SK-N-SH treated with all-trans-retinoic acid at 6 μM for 48 hours (cell line): ENCODE measurements around the gene CCDC69.

ENCODE experiments used
- ARNTL ChIP-seq: fragments of 450-650 bp; formaldehyde crosslinking; IDR thresholded peaks from 2 replicates; pipeline ENCODE4 v1.5.0; 2020; ENCODE audit warnings: low read depth, mild to moderate bottlenecking, moderate library complexity, borderline replicate concordance
- BACH2 ChIP-seq: fragments of 250-450 bp; sonication (Bioruptor Pico); IDR thresholded peaks from 2 replicates; pipeline ENCODE4 v1.9.0; 2021; ENCODE audit warnings: mild to moderate bottlenecking, borderline replicate concordance
- CSDC2 ChIP-seq: fragments of 250-450 bp; sonication (Bioruptor Pico); IDR thresholded peaks from 2 replicates; pipeline ENCODE4 v1.5.0; 2020; ENCODE audit warnings: mild to moderate bottlenecking, moderate library complexity
- GLIS3 ChIP-seq: fragments of 250-450 bp; sonication (Bioruptor Pico); IDR thresholded peaks from 2 replicates; pipeline ENCODE4 v1.5.0; 2020; ENCODE audit warnings: mild to moderate bottlenecking, moderate library complexity
- OSR1 ChIP-seq: fragments of 250-450 bp; sonication (Bioruptor Pico); IDR thresholded peaks from 2 replicates; pipeline ENCODE4 v1.8.0; 2022; ENCODE audit warnings: moderate library complexity, mild to moderate bottlenecking, inconsistent platforms
- PATZ1 ChIP-seq: fragments of 250-450 bp; sonication (Bioruptor Pico); IDR thresholded peaks from 2 replicates; pipeline ENCODE4 v1.8.0; 2020; ENCODE audit warnings: mild to moderate bottlenecking, moderate library complexity, borderline replicate concordance
- PPARA ChIP-seq: fragments of 250-450 bp; sonication (Bioruptor Pico); IDR thresholded peaks from 2 replicates; pipeline ENCODE4 v1.5.0; 2020; ENCODE audit warnings: mild to moderate bottlenecking, borderline replicate concordance
- SNAI2 ChIP-seq: fragments of 250-450 bp; sonication (Bioruptor Pico); IDR thresholded peaks from 2 replicates; pipeline ENCODE4 v1.5.0; 2020; ENCODE audit warnings: mild to moderate bottlenecking, moderate library complexity
- TSHZ2 ChIP-seq: fragments of 250-450 bp; sonication (Bioruptor Pico); IDR thresholded peaks from 2 replicates; pipeline ENCODE4 v1.5.0; 2020; ENCODE audit warnings: mild to moderate bottlenecking, moderate library complexity
- ZC3H10 ChIP-seq: fragments of 250-450 bp; sonication (Bioruptor Pico); IDR thresholded peaks from 2 replicates; pipeline ENCODE4 v1.5.1; 2021; ENCODE audit warnings: mild to moderate bottlenecking, moderate library complexity
- TF ChIP-seq, protein P1 (sequence below): fragments of 250-450 bp; sonication (Bioruptor Pico); IDR thresholded peaks from 2 replicates; pipeline ENCODE4 v1.8.0; 2021; ENCODE audit warnings: low read depth, mild to moderate bottlenecking, moderate library complexity, borderline replicate concordance

- no peak for TF ChIP-seq TSHZ2 (CRISPR knock-in tag)
- TF ChIP-seq ARNTL (CRISPR knock-in tag) = no peak
- no peak for TF ChIP-seq ZC3H10 (CRISPR knock-in tag)
- TF ChIP-seq, protein P1, sequence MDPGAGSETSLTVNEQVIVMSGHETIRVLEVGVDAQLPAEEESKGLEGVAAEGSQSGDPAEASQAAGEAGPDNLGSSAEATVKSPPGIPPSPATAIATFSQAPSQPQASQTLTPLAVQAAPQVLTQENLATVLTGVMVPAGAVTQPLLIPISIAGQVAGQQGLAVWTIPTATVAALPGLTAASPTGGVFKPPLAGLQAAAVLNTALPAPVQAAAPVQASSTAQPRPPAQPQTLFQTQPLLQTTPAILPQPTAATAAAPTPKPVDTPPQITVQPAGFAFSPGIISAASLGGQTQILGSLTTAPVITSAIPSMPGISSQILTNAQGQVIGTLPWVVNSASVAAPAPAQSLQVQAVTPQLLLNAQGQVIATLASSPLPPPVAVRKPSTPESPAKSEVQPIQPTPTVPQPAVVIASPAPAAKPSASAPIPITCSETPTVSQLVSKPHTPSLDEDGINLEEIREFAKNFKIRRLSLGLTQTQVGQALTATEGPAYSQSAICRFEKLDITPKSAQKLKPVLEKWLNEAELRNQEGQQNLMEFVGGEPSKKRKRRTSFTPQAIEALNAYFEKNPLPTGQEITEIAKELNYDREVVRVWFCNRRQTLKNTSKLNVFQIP (CRISPR knock-in tag) = no peak
- no peak for TF ChIP-seq SNAI2
- no peak for TF ChIP-seq CSDC2 (CRISPR knock-in tag)
- no peak for TF ChIP-seq BACH2 (CRISPR knock-in tag)
- no peak for TF ChIP-seq PATZ1
- no peak for TF ChIP-seq GLIS3 (CRISPR knock-in tag)
- TF ChIP-seq PPARA = no peak
- TF ChIP-seq OSR1 = no peak
These were observed 27.2 kb downstream of the CCDC69 start for GRCh38 chr5:151196556-151197290.
